ENCODE results near the gene MBD2. TPM values are rescaled to one million over a fixed set of nuclear protein-coding genes. Genes with fewer than 3 reads are reported as not detected.

Gene MBD2
- total and polyA plus RNA-seq, 2 of the 8 experiments (the other 6 are each of a cell fraction or from before 2014, with no cell fraction given): 36.2 to 52.7 TPM

GRCh38 chr18:54215069-54215468 is 9.4 kb downstream of the MBD2 start:
- H4K20me1 ChIP-seq (replicated peaks in 1 of 2; ENCODE audit: control insufficient read depth in 1 of 2, insufficient read depth in 2 of 2, low read length in 2 of 2): peaks cover 4 to 5% of the 10 kb centered on the region in 2 experiments
- no peak overlapping the region for H2BK20ac ChIP-seq (ENCODE audit: low read length)
- no peaks in the 10 kb centered on the region for H3K23me2 ChIP-seq (ENCODE audit: low read depth, low read length)
- no peak overlapping the region for H3K27ac ChIP-seq (ENCODE audit: low read depth, low read length)
- H3K9ac ChIP-seq (replicated peaks in 1 of 4; ENCODE audit: extremely low read depth in 1 of 4, low read depth in 3 of 4, low read length in 3 of 4): no peak overlapping the region
- no peak overlapping the region for H3K23ac ChIP-seq (ENCODE audit: insufficient read length)
- no peak overlapping the region for H4K5ac ChIP-seq (ENCODE audit: insufficient read length, low read depth, low read length)
- no peak overlapping the region for H2AFZ ChIP-seq (ENCODE audit: low read length)
- no peaks in the 10 kb centered on the region for H3K27me3 ChIP-seq (replicated peaks in 1 of 4; ENCODE audit: control insufficient read depth in 3 of 4, extremely low read depth in 1 of 4, insufficient read depth in 3 of 4, low read length in 3 of 4)
- FAIRE-seq (no peak), DNase-seq (ENCODE audit: low read depth in 1 of 2, low spot score in 2 of 2) (no peak)
- H3K56ac ChIP-seq (replicated peaks; ENCODE audit: insufficient read length, low read depth, low read length): no peak overlapping the region
- H3K9me3 ChIP-seq (ENCODE audit: insufficient read depth in 2 of 2, low read depth in 1 of 2, low read length in 1 of 2): no peaks in the 10 kb centered on the region
- H2BK12ac ChIP-seq (ENCODE audit: low read depth, low read length): no peak overlapping the region
- H3K18ac ChIP-seq (ENCODE audit: extremely low read depth, low read length): no peak overlapping the region
- no peak overlapping the region for H4K91ac ChIP-seq (replicated peaks; ENCODE audit: insufficient read length, low read length)
- ChIA-PET CTCF (ENCODE audit: partially characterized antibody) (interaction anchor here (0.8 to 1.7 kb wide), 3 partner anchors 18 to 1360 kb away, joined by 3 to 4 read pairs (median 3); no protein-coding TSS in a partner anchor), POLR2A (ENCODE audit: partially characterized antibody) (no interaction called here)
- H3K4me2 ChIP-seq (ENCODE audit: insufficient read depth in 1 of 2, low read depth in 2 of 2, low read length in 2 of 2): no peak overlapping the region
- TF ChIP-seq CHD2 (IDR thresholded peaks at IDR 0.05; ENCODE audit: low read length) (no peak), RAD21 (IDR thresholded peaks at IDR 0.05 in 1 of 2, conservative IDR thresholded peaks at IDR 0.05 in 1 of 2; ENCODE audit: low read depth in 2 of 2, low read length in 2 of 2) (no peak)
- no peak overlapping the region for H3K14ac ChIP-seq (ENCODE audit: insufficient read length)
- H2AK5ac ChIP-seq (ENCODE audit: low read depth, low read length): no peak overlapping the region
- H2BK5ac ChIP-seq (ENCODE audit: low read depth, low read length): no peak overlapping the region
- H3K79me1 ChIP-seq (ENCODE audit: low read depth, low read length): peaks cover 5% of the 10 kb centered on the region; the same call in 1 of the 2 replicates
- 89 to 100% methylated on average over 2 to 3 of the region's 3 CpGs for WGBS, 2 experiments (ENCODE audit: extremely low coverage in 1 of 2, insufficient coverage in 1 of 2, insufficient read length in 1 of 2, insufficient replicate concordance in 2 of 2, low coverage in 1 of 2, low lambda C conversion rate in 2 of 2, missing lambda C conversion rate in 1 of 2)
- no peak overlapping the region for H4K8ac ChIP-seq (ENCODE audit: extremely low read depth, insufficient read depth, low read length)
- H3K4me1 ChIP-seq (replicated peaks in 1 of 4; ENCODE audit: control insufficient read depth in 3 of 4, insufficient read depth in 4 of 4, low read length in 3 of 4): peaks cover 0 to 3% (median 0%) of the 10 kb centered on the region in 4 experiments; a peak in 2 of 7 replicates
- no peak overlapping the region for H3K4ac ChIP-seq (replicated peaks; ENCODE audit: insufficient read length, low read depth, low read length)
- H2BK15ac ChIP-seq (ENCODE audit: low read length): no peak overlapping the region
- peaks cover 23 to 90% of the 10 kb centered on the region in 2 experiments; a peak in 3 of 4 replicates for H3K79me2 ChIP-seq (ENCODE audit: control insufficient read depth in 1 of 2, insufficient read depth in 2 of 2, low read length in 2 of 2)
- no peaks in the 10 kb centered on the region for H3K36me3 ChIP-seq (ENCODE audit: control insufficient read depth in 2 of 4, insufficient read depth in 4 of 4, low read length in 3 of 4)
- H3K4me3 ChIP-seq (ENCODE audit: extremely low read depth in 1 of 4, insufficient read depth in 2 of 4, low read depth in 3 of 4, low read length in 4 of 4): no peak overlapping the region
- H2BK120ac ChIP-seq (replicated peaks; ENCODE audit: low read depth, low read length): no peak overlapping the region

Measured in H1 (cell line).